Osteoblast (primary cell): Measurements from ENCODE around the gene LHX3. TPM values are rescaled to one million over a fixed set of nuclear protein-coding genes. Genes with fewer than 3 reads are reported as not detected.

Experiments used
- DNase-seq: peaks from one replicate; pipeline ENCODE4 v3.0.0; 2011; ENCODE audit warnings: low spot score, mixed read lengths; ENCODE audit not compliant: insufficient read length; ENCODE audit errors: missing footprints
- H2AFZ ChIP-seq: 2 replicates; pipeline ENCODE4 v1.6.0; 2011; ENCODE audit warnings: mild to moderate bottlenecking, low read length
- H3K27ac ChIP-seq: 2 replicates; pipeline ENCODE4 v1.5.1; 2011; ENCODE audit warnings: mild to moderate bottlenecking, low read depth, low read length, moderate library complexity
- H3K27me3 ChIP-seq: 2 replicates; pipeline ENCODE4 v1.6.0; 2012; ENCODE audit warnings: mild to moderate bottlenecking, control low read depth, inconsistent platforms, low read length, moderate library complexity; ENCODE audit not compliant: insufficient read depth
- H3K36me3 ChIP-seq: 2 replicates; pipeline ENCODE4 v1.5.1; 2011; ENCODE audit warnings: mild to moderate bottlenecking, low read length, control low read depth, moderate library complexity; ENCODE audit not compliant: insufficient read depth
- H3K4me1 ChIP-seq: 2 replicates; pipeline ENCODE4 v1.5.1; 2011; ENCODE audit warnings: mild to moderate bottlenecking, low read length, control low read depth, moderate library complexity; ENCODE audit not compliant: insufficient read depth
- H3K4me2 ChIP-seq: 2 replicates; pipeline ENCODE4 v1.6.0; 2011; ENCODE audit warnings: mild to moderate bottlenecking, low read length; ENCODE audit not compliant: insufficient read depth
- H3K4me3 ChIP-seq: fragments of 200-600 bp; sonication (generic); 3 replicates; pipeline ENCODE4 v1.5.1; 2012; ENCODE audit warnings: mild to moderate bottlenecking, low read length, inconsistent platforms; ENCODE audit not compliant: insufficient read depth
- H3K79me2 ChIP-seq: 2 replicates; pipeline ENCODE4 v1.6.0; 2012; ENCODE audit warnings: mild to moderate bottlenecking, low read length, control low read depth, inconsistent platforms; ENCODE audit not compliant: insufficient read depth
- H3K9me3 ChIP-seq: 2 replicates; pipeline ENCODE4 v1.5.1; 2011; ENCODE audit warnings: low read depth, low read length, control low read depth
- H4K20me1 ChIP-seq: 2 replicates; pipeline ENCODE4 v1.6.0; 2012; ENCODE audit warnings: mild to moderate bottlenecking, low read length, control low read depth; ENCODE audit not compliant: insufficient read depth
- CTCF ChIP-seq: IDR thresholded peaks from 2 replicates; pipeline ENCODE4 v1.5.1; 2011; ENCODE audit warnings: mild to moderate bottlenecking, low read depth, low read length, moderate library complexity; ENCODE audit errors: extremely low read depth
- total RNA-seq: library from RNA; depleted of rRNA; stranded (reverse); fragments of >200 nt; gene quantifications from 2 replicates; pipeline ENCODE4 v1.2.3, GENCODE V29; 2012

Gene LHX3
- total RNA-seq, 1 donor: not detected

- peaks cover 10% of the 10 kb centered on the region for H3K36me3 ChIP-seq
- no peaks in the 10 kb centered on the region for H3K27me3 ChIP-seq
- peak; percentile 81 for TF ChIP-seq CTCF
- H3K79me2 ChIP-seq: peaks cover 11% of the 10 kb centered on the region
- H3K4me1 ChIP-seq: peaks cover 14% of the 10 kb centered on the region
- DNase-seq: peak; percentile 94
- no peak overlapping the region for H3K4me3 ChIP-seq
- no peak overlapping the region for H3K4me2 ChIP-seq
- H3K9me3 ChIP-seq: no peaks in the 10 kb centered on the region
- H3K27ac ChIP-seq: no peak overlapping the region
- H4K20me1 ChIP-seq: peaks cover 24% of the 10 kb centered on the region
- H2AFZ ChIP-seq: no peak overlapping the region
Measured at GRCh38 chr9:136225748-136226679, 21.1 kb upstream of the LHX3 start.

DNA sequence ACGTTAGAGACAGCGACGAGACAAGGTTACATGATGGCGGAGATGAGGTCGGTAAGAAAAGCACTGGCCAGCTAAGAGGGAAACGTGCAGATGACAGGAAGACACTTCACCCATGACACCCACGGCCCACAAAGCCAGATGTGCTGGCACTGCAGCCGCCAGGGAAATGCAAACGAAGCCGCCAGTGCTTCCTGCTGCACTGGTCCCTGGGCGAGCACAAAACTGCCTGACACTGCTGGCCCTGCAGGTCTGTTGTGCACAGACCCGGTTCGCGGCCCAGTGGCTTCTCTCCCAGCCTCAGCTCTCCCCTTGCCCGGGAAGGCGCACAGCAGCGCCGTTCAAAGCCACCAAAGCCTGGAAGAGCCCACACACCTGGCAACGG is 20.4 kb upstream of the LHX3 start:
- no peak overlapping the region for H2AFZ ChIP-seq
- H3K9me3 ChIP-seq: no peaks in the 10 kb centered on the region
- H3K27ac ChIP-seq: no peak overlapping the region
- peak; percentile 71 for DNase-seq
- peaks cover 10% of the 10 kb centered on the region for H3K36me3 ChIP-seq
- no peak for TF ChIP-seq CTCF
- H3K4me1 ChIP-seq: peaks cover 14% of the 10 kb centered on the region
- no peak overlapping the region for H3K4me2 ChIP-seq
- H3K79me2 ChIP-seq: peaks cover 10% of the 10 kb centered on the region
- no peak overlapping the region for H3K4me3 ChIP-seq
- H3K27me3 ChIP-seq: no peaks in the 10 kb centered on the region
- peaks cover 27% of the 10 kb centered on the region for H4K20me1 ChIP-seq

- peaks cover 6% of the 10 kb centered on the region for H3K79me2 ChIP-seq
- no peak overlapping the region for H3K4me2 ChIP-seq
- peaks cover 10% of the 10 kb centered on the region for H3K36me3 ChIP-seq
- H3K4me1 ChIP-seq: peaks cover 13% of the 10 kb centered on the region
- H3K4me3 ChIP-seq: no peak overlapping the region
- H3K27ac ChIP-seq: no peak overlapping the region
- peaks cover 37% of the 10 kb centered on the region for H4K20me1 ChIP-seq
- DNase-seq: no peak
- no peaks in the 10 kb centered on the region for H3K27me3 ChIP-seq
- no peak overlapping the region for H2AFZ ChIP-seq
- H3K9me3 ChIP-seq: no peaks in the 10 kb centered on the region
- TF ChIP-seq CTCF: no peak
Measured at GRCh38 chr9:136223871-136224640, 19.1 kb upstream of the LHX3 start.

DNA sequence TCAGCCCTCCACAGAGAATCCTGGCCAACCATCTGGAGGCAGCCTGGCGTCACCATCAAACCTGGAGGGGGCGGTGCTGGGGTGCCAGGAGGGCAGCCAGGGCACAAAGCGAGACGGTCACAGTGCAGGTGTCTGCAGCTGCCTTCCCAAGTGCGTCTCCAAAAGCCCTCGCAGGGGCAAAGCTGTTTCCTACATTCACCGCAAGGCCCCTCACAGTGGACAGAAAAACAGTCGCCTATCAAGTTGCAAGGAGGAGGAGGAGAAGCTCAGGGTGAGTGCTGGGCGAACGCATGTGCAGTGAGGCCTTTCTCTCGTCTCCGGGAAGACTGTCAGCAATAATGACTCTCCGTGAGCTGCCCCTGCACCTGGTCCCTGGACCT is 18.0 kb upstream of the LHX3 start:
- Histone ChIP-seq H3K4me2 (no peak overlapping the region), H3K4me3 (no peak overlapping the region), H3K9me3 (no peaks in the 10 kb centered on the region), H3K36me3 (peaks cover 10% of the 10 kb centered on the region), H3K79me2 (peaks cover 6% of the 10 kb centered on the region), H3K27ac (no peak overlapping the region), H3K4me1 (peaks cover 1% of the 10 kb centered on the region), H2AFZ (no peak overlapping the region), H3K27me3 (no peaks in the 10 kb centered on the region), H4K20me1 (peaks cover 41% of the 10 kb centered on the region)
- no peak for DNase-seq
- TF ChIP-seq CTCF: no peak
